Activated CD4-positive, alpha-beta T cell treated with anti-CD3 and anti-CD28 coated beads, Interleukin-2, amount 50 U/mL, for 16 hours (primary cell): ENCODE data around the gene DRAXIN.
A peak's percentile ranks its signal among the peaks of the same experiment; 100 is the strongest.

ENCODE experiments used
- DNase-seq: peaks from one replicate; pipeline ENCODE4 v3.0.0-alpha.2; 2020

The DRAXIN gene

GRCh38 chr1:11738783-11739182 lies 47.3 kb downstream of the DRAXIN start:
- DNase-seq: no peak

GRCh38 chr1:11740258-11741192 lies 49.0 kb downstream of the DRAXIN start:
- peak; percentile 79 for DNase-seq

GRCh38 chr1:11741482-11741881 lies 50.0 kb downstream of the DRAXIN start:
- no peak for DNase-seq

GRCh38 chr1:11741919-11742558 lies 50.5 kb downstream of the DRAXIN start:
- no peak for DNase-seq

GRCh38 chr1:11744287-11744686 lies 52.8 kb downstream of the DRAXIN start:
- DNase-seq: no peak

GRCh38 chr1:11746092-11746491 lies 54.6 kb downstream of the DRAXIN start:
- no peak for DNase-seq

GRCh38 chr1:11746795-11747487 lies 55.4 kb downstream of the DRAXIN start:
- DNase-seq: no peak

GRCh38 chr1:11748294-11749202 lies 57.0 kb downstream of the DRAXIN start:
- DNase-seq: no peak

- peak; percentile 87 for DNase-seq
Measured at GRCh38 chr1:11749203-11749689, 57.7 kb downstream of the DRAXIN start.

- DNase-seq: no peak
Measured at GRCh38 chr1:11749996-11750395, 58.5 kb downstream of the DRAXIN start.

- no peak for DNase-seq
Measured at GRCh38 chr1:11751087-11751486, 59.6 kb downstream of the DRAXIN start.

GRCh38 chr1:11752359-11753088 lies 61.0 kb downstream of the DRAXIN start:
- DNase-seq: no peak

GRCh38 chr1:11753555-11754208 lies 62.2 kb downstream of the DRAXIN start:
- DNase-seq: no peak

GRCh38 chr1:11757047-11757446 lies 65.5 kb downstream of the DRAXIN start:
- no peak for DNase-seq

GRCh38 chr1:11759791-11760190 lies 68.3 kb downstream of the DRAXIN start:
- DNase-seq: no peak

- no peak for DNase-seq
Measured at GRCh38 chr1:11761285-11761684, 69.8 kb downstream of the DRAXIN start.

- no peak for DNase-seq
Measured at GRCh38 chr1:11761988-11762406, 70.5 kb downstream of the DRAXIN start, which contains the start of gene C1orf167. C1orf167 (plus strand) TSS chr1:11762193; CDS start chr1:11764401, 2,208 bp downstream.

GRCh38 chr1:11764115-11764514 lies 72.6 kb downstream of the DRAXIN start:
- DNase-seq: no peak

GRCh38 chr1:11764519-11764918 lies 73.0 kb downstream of the DRAXIN start:
- DNase-seq: no peak

GRCh38 chr1:11765661-11766428 lies 74.3 kb downstream of the DRAXIN start:
- DNase-seq: no peak
